ENCODE results near the gene PDCD11.

Gene PDCD11

DNA sequence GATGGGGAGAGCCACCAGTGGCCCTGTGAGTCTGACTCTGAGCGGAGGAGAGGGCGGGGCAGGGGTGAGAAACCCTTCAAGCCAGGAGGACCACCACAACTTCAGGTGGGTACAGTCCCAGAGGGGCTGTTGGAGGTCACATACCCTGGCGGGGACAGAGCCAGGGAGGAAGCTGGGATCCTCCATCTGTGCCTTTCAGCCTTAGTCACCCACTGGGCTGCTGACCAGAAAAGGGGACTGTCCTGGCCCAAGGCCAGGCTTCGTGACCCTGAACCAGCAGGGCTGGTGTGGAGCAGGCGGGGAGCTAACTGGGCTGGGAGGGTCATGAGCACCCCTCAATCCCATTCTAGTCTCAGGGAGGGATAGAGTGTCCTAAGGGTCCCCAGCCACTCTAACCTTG, 84.1 kb downstream of the PDCD11 start:
- H3K36me3 ChIP-seq (ENCODE audit: control insufficient read depth in 2 of 2, insufficient read depth in 1 of 2, low read length in 2 of 2), result no peaks in the 10 kb centered on the region
- POLR2A ChIA-PET, result no interaction called here
- H3K4me3 ChIP-seq (ENCODE audit: low read depth, low read length), result no peak overlapping the region
- CTCF ChIA-PET, result interaction anchor here (0.7 to 2.0 kb wide), 9 partner anchors 8 to 244 kb away, joined by 3 to 10 read pairs (median 4); partner anchors contain the start of gene NEURL1
- no peaks in the 10 kb centered on the region for H3K9me3 ChIP-seq (ENCODE audit: control insufficient read depth, insufficient read depth, low read depth, low read length)
- no peak for TF ChIP-seq KLF7 (tag by site-specific recombination; IDR thresholded peaks at IDR 0.05; ENCODE audit: borderline replicate concordance)
- no peak for TF ChIP-seq SCRT1 (tag by site-specific recombination; IDR thresholded peaks at IDR 0.05; ENCODE audit: borderline replicate concordance)
- TF ChIP-seq BCL11A (tag by site-specific recombination; IDR thresholded peaks at IDR 0.05; ENCODE audit: low read depth), result no peak
- TF ChIP-seq, protein P1, sequence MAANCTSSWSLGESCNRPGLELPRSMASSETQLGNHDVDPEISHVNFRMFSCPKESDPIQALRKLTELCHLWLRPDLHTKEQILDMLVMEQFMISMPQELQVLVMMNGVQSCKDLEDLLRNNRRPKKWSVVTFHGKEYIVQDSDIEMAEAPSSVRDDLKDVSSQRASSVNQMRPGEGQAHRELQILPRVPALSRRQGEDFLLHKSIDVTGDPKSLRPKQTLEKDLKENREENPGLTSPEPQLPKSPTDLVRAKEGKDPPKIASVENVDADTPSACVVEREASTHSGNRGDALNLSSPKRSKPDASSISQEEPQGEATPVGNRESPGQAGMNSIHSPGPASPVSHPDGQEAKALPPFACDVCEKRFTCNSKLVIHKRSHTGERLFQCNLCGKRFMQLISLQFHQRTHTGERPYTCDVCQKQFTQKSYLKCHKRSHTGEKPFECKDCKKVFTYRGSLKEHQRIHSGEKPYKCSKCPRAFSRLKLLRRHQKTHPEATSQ (tag by site-specific recombination; IDR thresholded peaks at IDR 0.05), result no peak
- TF ChIP-seq, protein P2, sequence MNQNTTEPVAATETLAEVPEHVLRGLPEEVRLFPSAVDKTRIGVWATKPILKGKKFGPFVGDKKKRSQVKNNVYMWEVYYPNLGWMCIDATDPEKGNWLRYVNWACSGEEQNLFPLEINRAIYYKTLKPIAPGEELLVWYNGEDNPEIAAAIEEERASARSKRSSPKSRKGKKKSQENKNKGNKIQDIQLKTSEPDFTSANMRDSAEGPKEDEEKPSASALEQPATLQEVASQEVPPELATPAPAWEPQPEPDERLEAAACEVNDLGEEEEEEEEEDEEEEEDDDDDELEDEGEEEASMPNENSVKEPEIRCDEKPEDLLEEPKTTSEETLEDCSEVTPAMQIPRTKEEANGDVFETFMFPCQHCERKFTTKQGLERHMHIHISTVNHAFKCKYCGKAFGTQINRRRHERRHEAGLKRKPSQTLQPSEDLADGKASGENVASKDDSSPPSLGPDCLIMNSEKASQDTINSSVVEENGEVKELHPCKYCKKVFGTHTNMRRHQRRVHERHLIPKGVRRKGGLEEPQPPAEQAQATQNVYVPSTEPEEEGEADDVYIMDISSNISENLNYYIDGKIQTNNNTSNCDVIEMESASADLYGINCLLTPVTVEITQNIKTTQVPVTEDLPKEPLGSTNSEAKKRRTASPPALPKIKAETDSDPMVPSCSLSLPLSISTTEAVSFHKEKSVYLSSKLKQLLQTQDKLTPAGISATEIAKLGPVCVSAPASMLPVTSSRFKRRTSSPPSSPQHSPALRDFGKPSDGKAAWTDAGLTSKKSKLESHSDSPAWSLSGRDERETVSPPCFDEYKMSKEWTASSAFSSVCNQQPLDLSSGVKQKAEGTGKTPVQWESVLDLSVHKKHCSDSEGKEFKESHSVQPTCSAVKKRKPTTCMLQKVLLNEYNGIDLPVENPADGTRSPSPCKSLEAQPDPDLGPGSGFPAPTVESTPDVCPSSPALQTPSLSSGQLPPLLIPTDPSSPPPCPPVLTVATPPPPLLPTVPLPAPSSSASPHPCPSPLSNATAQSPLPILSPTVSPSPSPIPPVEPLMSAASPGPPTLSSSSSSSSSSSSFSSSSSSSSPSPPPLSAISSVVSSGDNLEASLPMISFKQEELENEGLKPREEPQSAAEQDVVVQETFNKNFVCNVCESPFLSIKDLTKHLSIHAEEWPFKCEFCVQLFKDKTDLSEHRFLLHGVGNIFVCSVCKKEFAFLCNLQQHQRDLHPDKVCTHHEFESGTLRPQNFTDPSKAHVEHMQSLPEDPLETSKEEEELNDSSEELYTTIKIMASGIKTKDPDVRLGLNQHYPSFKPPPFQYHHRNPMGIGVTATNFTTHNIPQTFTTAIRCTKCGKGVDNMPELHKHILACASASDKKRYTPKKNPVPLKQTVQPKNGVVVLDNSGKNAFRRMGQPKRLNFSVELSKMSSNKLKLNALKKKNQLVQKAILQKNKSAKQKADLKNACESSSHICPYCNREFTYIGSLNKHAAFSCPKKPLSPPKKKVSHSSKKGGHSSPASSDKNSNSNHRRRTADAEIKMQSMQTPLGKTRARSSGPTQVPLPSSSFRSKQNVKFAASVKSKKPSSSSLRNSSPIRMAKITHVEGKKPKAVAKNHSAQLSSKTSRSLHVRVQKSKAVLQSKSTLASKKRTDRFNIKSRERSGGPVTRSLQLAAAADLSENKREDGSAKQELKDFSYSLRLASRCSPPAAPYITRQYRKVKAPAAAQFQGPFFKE (tag by site-specific recombination; IDR thresholded peaks at IDR 0.05; ENCODE audit: borderline replicate concordance), result no peak
- no peak for TF ChIP-seq ZNF394 (tag by site-specific recombination; IDR thresholded peaks at IDR 0.05; ENCODE audit: borderline replicate concordance)
- no peak for TF ChIP-seq SETDB1 (IDR thresholded peaks at IDR 0.05; ENCODE audit: insufficient read length, low read length)
- no peak for TF ChIP-seq ZNF623 (tag by site-specific recombination; IDR thresholded peaks at IDR 0.05)
- TF ChIP-seq, protein P3, sequence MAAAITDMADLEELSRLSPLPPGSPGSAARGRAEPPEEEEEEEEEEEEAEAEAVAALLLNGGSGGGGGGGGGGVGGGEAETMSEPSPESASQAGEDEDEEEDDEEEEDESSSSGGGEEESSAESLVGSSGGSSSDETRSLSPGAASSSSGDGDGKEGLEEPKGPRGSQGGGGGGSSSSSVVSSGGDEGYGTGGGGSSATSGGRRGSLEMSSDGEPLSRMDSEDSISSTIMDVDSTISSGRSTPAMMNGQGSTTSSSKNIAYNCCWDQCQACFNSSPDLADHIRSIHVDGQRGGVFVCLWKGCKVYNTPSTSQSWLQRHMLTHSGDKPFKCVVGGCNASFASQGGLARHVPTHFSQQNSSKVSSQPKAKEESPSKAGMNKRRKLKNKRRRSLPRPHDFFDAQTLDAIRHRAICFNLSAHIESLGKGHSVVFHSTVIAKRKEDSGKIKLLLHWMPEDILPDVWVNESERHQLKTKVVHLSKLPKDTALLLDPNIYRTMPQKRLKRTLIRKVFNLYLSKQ (tag by site-specific recombination; IDR thresholded peaks at IDR 0.05; ENCODE audit: borderline replicate concordance), result no peak
- no peak for TF ChIP-seq MYNN (tag by site-specific recombination; IDR thresholded peaks at IDR 0.05; ENCODE audit: borderline replicate concordance)
- TF ChIP-seq ZNF658 (tag by site-specific recombination; IDR thresholded peaks at IDR 0.05), result no peak
- no peak for TF ChIP-seq ZNF10 (tag by site-specific recombination; IDR thresholded peaks at IDR 0.05)
- TF ChIP-seq, protein P4, sequence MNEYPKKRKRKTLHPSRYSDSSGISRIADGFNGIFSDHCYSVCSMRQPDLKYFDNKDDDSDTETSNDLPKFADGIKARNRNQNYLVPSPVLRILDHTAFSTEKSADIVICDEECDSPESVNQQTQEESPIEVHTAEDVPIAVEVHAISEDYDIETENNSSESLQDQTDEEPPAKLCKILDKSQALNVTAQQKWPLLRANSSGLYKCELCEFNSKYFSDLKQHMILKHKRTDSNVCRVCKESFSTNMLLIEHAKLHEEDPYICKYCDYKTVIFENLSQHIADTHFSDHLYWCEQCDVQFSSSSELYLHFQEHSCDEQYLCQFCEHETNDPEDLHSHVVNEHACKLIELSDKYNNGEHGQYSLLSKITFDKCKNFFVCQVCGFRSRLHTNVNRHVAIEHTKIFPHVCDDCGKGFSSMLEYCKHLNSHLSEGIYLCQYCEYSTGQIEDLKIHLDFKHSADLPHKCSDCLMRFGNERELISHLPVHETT (tag by site-specific recombination; IDR thresholded peaks at IDR 0.05), result no peak
- TF ChIP-seq ZNF184 (tag by site-specific recombination; IDR thresholded peaks at IDR 0.05), result no peak
- TF ChIP-seq, protein P5, sequence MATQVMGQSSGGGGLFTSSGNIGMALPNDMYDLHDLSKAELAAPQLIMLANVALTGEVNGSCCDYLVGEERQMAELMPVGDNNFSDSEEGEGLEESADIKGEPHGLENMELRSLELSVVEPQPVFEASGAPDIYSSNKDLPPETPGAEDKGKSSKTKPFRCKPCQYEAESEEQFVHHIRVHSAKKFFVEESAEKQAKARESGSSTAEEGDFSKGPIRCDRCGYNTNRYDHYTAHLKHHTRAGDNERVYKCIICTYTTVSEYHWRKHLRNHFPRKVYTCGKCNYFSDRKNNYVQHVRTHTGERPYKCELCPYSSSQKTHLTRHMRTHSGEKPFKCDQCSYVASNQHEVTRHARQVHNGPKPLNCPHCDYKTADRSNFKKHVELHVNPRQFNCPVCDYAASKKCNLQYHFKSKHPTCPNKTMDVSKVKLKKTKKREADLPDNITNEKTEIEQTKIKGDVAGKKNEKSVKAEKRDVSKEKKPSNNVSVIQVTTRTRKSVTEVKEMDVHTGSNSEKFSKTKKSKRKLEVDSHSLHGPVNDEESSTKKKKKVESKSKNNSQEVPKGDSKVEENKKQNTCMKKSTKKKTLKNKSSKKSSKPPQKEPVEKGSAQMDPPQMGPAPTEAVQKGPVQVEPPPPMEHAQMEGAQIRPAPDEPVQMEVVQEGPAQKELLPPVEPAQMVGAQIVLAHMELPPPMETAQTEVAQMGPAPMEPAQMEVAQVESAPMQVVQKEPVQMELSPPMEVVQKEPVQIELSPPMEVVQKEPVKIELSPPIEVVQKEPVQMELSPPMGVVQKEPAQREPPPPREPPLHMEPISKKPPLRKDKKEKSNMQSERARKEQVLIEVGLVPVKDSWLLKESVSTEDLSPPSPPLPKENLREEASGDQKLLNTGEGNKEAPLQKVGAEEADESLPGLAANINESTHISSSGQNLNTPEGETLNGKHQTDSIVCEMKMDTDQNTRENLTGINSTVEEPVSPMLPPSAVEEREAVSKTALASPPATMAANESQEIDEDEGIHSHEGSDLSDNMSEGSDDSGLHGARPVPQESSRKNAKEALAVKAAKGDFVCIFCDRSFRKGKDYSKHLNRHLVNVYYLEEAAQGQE (tag by site-specific recombination; IDR thresholded peaks at IDR 0.05), result no peak
- TF ChIP-seq ZNF140 (tag by site-specific recombination; IDR thresholded peaks at IDR 0.05), result no peak
- no peak overlapping the region for H3K27ac ChIP-seq (ENCODE audit: extremely low read depth, low read depth, low read length)
- H3K4me1 ChIP-seq (ENCODE audit: control insufficient read depth, insufficient read depth, low read length), result no peaks in the 10 kb centered on the region
